OCI-LY7 (cell line): ENCODE data around the gene CD44. TPM values are rescaled to one million over a fixed set of nuclear protein-coding genes. Genes with fewer than 3 reads are reported as not detected.

Experiments
- BruUV-seq: library from RNA; stranded (reverse); fragments of 400-500 nt; replicated peaks from 2 replicates; lab custom pipeline; 2021; lab: Mats Ljungman, UMichigan
- CTCF ChIA-PET: fragments of 300-600 bp; sonication (Branson Sonifier 250); formaldehyde crosslinking; loops from one replicate; lab custom pipeline; 2022; ENCODE audit warnings: antibody characterized with exemption; ENCODE audit not compliant: unreplicated experiment; lab: Charles Lee
- POLR2A ChIA-PET: fragments of 300-600 bp; sonication (Branson Sonifier 250); formaldehyde crosslinking; loops from one replicate; lab custom pipeline; 2022; ENCODE audit warnings: antibody characterized with exemption; lab: Charles Lee
- DNase-seq: peaks from one replicate; pipeline ENCODE4 v3.0.0-alpha.2; 2015; ENCODE audit warnings: low spot score
- H2AFZ ChIP-seq: fragments of 200-600 bp; sonication (generic), shearing (Covaris generic); 2 replicates; pipeline ENCODE4 v1.6.1; 2014; ENCODE audit warnings: mild to moderate bottlenecking, antibody characterized with exemption, low read length, moderate library complexity
- H3K27ac ChIP-seq: fragments of 200-600 bp; sonication (generic); 2 replicates; pipeline ENCODE4 v1.5.1; 2014; ENCODE audit warnings: mixed run types, low read depth, mild to moderate bottlenecking, moderate library complexity, low read length, inconsistent platforms; ENCODE audit not compliant: poor library complexity, severe bottlenecking
- H3K36me3 ChIP-seq: fragments of 200-600 bp; sonication (generic); 2 replicates; pipeline ENCODE4 v1.6.1; 2014; ENCODE audit warnings: mild to moderate bottlenecking, antibody characterized with exemption, low read length, moderate library complexity, mixed read lengths; ENCODE audit not compliant: insufficient read depth
- H3K4me1 ChIP-seq: fragments of 200-600 bp; sonication (generic); 2 replicates; pipeline ENCODE4 v1.5.1; 2014; ENCODE audit warnings: mild to moderate bottlenecking, low read length; ENCODE audit not compliant: insufficient read depth, poor library complexity, severe bottlenecking
- H3K4me2 ChIP-seq: fragments of 200-600 bp; sonication (generic); 2 replicates; pipeline ENCODE4 v1.6.1; 2014; ENCODE audit warnings: mild to moderate bottlenecking, low read length
- H3K4me3 ChIP-seq: fragments of 200-600 bp; sonication (generic); 2 replicates; pipeline ENCODE4 v1.5.1; 2014; ENCODE audit warnings: mild to moderate bottlenecking, low read depth, low read length; ENCODE audit not compliant: poor library complexity, severe bottlenecking
- H3K79me2 ChIP-seq: fragments of 200-600 bp; sonication (generic); 2 replicates; pipeline ENCODE4 v1.6.1; 2016; ENCODE audit warnings: low read depth, mild to moderate bottlenecking, low read length, moderate library complexity, mixed read lengths; ENCODE audit not compliant: insufficient read depth
- H3K9me2 ChIP-seq: fragments of 200-600 bp; sonication (generic); 2 replicates; pipeline ENCODE4 v1.6.1; 2016; ENCODE audit warnings: mild to moderate bottlenecking, low read length, mixed read lengths; ENCODE audit not compliant: insufficient read depth
- H3K9me3 ChIP-seq: fragments of 200-600 bp; sonication (generic); 2 replicates; pipeline ENCODE4 v1.6.1; 2014; ENCODE audit warnings: mild to moderate bottlenecking, mixed run types, low read length, mixed read lengths
- H4K20me1 ChIP-seq: fragments of 200-600 bp; sonication (generic); 2 replicates; pipeline ENCODE4 v1.6.1; 2014; ENCODE audit warnings: mild to moderate bottlenecking, antibody characterized with exemption, low read length, moderate library complexity, mixed read lengths; ENCODE audit not compliant: insufficient read depth
- CTCF ChIP-seq: fragments of 200-600 bp; sonication (generic); conservative IDR thresholded peaks from 2 replicates; pipeline ENCODE4 v1.5.1; 2014; ENCODE audit warnings: mild to moderate bottlenecking, antibody characterized with exemption, low read length, moderate library complexity, mixed read lengths
- EZH2phosphoT487 ChIP-seq: fragments of 200-600 bp; sonication (generic); IDR thresholded peaks from 2 replicates; pipeline ENCODE4 v1.6.1; 2018; ENCODE audit warnings: low read depth, borderline replicate concordance, mild to moderate bottlenecking, mixed run types, antibody characterized with exemption, low read length, moderate library complexity, mixed read lengths
- intact Hi-C: fragments of 100-400 bp; cut with micrococcal nuclease; formaldehyde crosslinking; loops from one replicate; pipeline ENCODE4 v1.10.0; 2022; ENCODE audit not compliant: unreplicated experiment
- total RNA-seq, 2 experiments: library from RNA; depleted of rRNA in 1 of 2; stranded (reverse); fragments of >200 nt in 1 of 2; shearing (Covaris generic) in 1 of 2; gene quantifications; 2 replicates each; pipeline ENCODE4 v1.2.3, GENCODE V29; 2014 to 2022

The CD44 gene
- total RNA-seq, 2 experiments from 2014 or later, result 0.55 TPM; not detected in 1

DNA sequence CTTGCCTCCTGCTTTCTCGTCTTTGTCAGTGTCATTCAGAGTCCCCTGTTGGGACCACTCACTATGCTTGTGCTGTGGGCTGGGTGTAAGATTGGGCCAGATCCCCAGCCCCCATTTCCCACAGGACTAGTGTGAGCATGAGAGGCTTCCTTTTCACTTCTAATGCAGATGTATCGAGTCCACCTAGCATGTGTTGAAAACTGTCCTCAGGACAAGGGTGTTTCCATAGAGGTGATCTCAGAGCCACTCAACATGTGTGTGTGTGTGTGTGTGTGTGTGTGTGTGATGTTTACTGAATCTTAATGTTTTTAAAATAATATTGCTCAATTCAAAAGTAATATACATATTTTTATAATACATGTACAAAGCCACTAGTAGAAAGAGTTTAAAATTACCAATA is 11.4 kb upstream of the CD44 start:
- TF ChIP-seq EZH2phosphoT487, result no peak
- no TSS peak for BruUV-seq
- no peak overlapping the region for H3K27ac ChIP-seq
- no peaks in the 10 kb centered on the region for H3K36me3 ChIP-seq
- CTCF ChIA-PET, result no interaction called here
- H3K79me2 ChIP-seq, result no peaks in the 10 kb centered on the region
- no peak overlapping the region for H3K4me3 ChIP-seq
- POLR2A ChIA-PET, result interaction anchor here (1.4 kb wide), 1 partner anchor 9 kb away, joined by 3 read pairs; no protein-coding TSS in a partner anchor
- peak overlapping the region; percentile 35; the same call in 1 of the 2 replicates for H2AFZ ChIP-seq
- H3K4me1 ChIP-seq, result peaks cover 26% of the 10 kb centered on the region
- DNase-seq, result no peak
- no peak overlapping the region for H3K4me2 ChIP-seq
- H3K9me2 ChIP-seq, result no peaks in the 10 kb centered on the region
- intact Hi-C loops, result no loop called here
- H4K20me1 ChIP-seq, result no peaks in the 10 kb centered on the region
- H3K9me3 ChIP-seq, result no peaks in the 10 kb centered on the region

GRCh38 chr11:35131094-35131493 is 7.9 kb upstream of the CD44 start:
- ChIA-PET CTCF (no interaction called here), POLR2A (interaction anchor here (0.7 to 0.8 kb wide), 2 partner anchors 16 to 109 kb away, joined by 3 read pairs; no protein-coding TSS in a partner anchor)
- no peaks in the 10 kb centered on the region for H3K9me3 ChIP-seq
- H3K4me1 ChIP-seq, result peaks cover 16% of the 10 kb centered on the region
- no peak overlapping the region for H3K4me2 ChIP-seq
- intact Hi-C loops, result no loop called here
- no peak for DNase-seq
- no peaks in the 10 kb centered on the region for H3K36me3 ChIP-seq
- no peak overlapping the region for H3K4me3 ChIP-seq
- TF ChIP-seq EZH2phosphoT487, result no peak
- no peak for TF ChIP-seq CTCF
- H3K79me2 ChIP-seq, result no peaks in the 10 kb centered on the region
- H3K9me2 ChIP-seq, result no peaks in the 10 kb centered on the region
- no TSS peak for BruUV-seq
- no peak overlapping the region for H3K27ac ChIP-seq
- H2AFZ ChIP-seq, result 0 out of 2 replicates have a peak overlapping the region, but pooled peaks have one; percentile 2
- H4K20me1 ChIP-seq, result no peaks in the 10 kb centered on the region

DNA sequence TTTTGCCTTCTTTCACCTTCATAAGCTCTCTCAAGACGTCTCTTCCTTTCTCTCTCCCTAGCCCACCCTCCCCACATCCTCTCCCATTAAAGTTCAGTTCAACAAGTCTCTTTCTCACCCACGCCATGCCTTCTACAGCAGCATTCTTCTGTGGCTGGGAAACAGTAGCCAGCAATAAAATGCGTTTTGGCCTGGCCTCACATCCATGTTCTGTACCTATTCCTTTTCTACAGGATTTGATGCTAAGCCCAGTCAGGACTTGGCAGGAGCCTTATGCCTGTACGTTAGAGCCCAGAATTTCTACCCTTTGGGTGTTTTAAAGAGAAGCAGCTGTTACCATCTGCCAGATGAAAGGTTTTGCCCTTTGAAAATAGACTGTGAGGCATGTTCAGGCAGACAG is 7.1 kb upstream of the CD44 start:
- DNase-seq, result no peak
- intact Hi-C loops, result no loop called here
- Histone ChIP-seq H4K20me1 (no peaks in the 10 kb centered on the region), H3K4me1 (peaks cover 9% of the 10 kb centered on the region), H3K27ac (no peak overlapping the region), H3K79me2 (no peaks in the 10 kb centered on the region), H2AFZ (no peak overlapping the region), H3K4me2 (no peak overlapping the region), H3K9me2 (no peaks in the 10 kb centered on the region), H3K9me3 (no peaks in the 10 kb centered on the region), H3K4me3 (no peak overlapping the region), H3K36me3 (no peaks in the 10 kb centered on the region)
- TF ChIP-seq CTCF, result no peak
- no peak for TF ChIP-seq EZH2phosphoT487
- CTCF ChIA-PET, result no interaction called here
- BruUV-seq, result no TSS peak
- POLR2A ChIA-PET, result interaction anchor here (1.8 kb wide), 1 partner anchor 8 kb away, joined by 5 read pairs; no protein-coding TSS in a partner anchor
